Measurements from ENCODE around the gene INF2. TPM values are rescaled to one million over a fixed set of nuclear protein-coding genes. Genes with fewer than 3 reads are reported as not detected.

Gene INF2
- total and polyA plus RNA-seq, 2 experiments from 2014 or later = 36.7 to 75.5 TPM

GRCh38 chr14:104734991-104735779 lies 45.8 kb downstream of the INF2 start:
- H2AFZ ChIP-seq = no peak overlapping the region
- ATAC-seq (no peak), DNase-seq (ENCODE audit: low spot score) (no peak)
- H3K27me3 Mint-ChIP-seq (ENCODE audit: insufficient read depth, low read depth, poor library complexity) = peaks cover 13% of the 10 kb centered on the region
- H3K4me3 Mint-ChIP-seq = no peak overlapping the region
- no peaks in the 10 kb centered on the region for H3K36me3 ChIP-seq (ENCODE audit: insufficient read depth)
- no peak overlapping the region for H3K4me3 ChIP-seq
- TF ChIP-seq JUNB (IDR thresholded peaks at IDR 0.05; ENCODE audit: unreplicated experiment) = no peak
- no peak for TF ChIP-seq EZH2 (IDR thresholded peaks at IDR 0.05; ENCODE audit: low read depth, unreplicated experiment)
- TF ChIP-seq EZH2phosphoT487 (IDR thresholded peaks at IDR 0.05; ENCODE audit: unreplicated experiment) = no peak
- TF ChIP-seq STAT1 (IDR thresholded peaks at IDR 0.05; ENCODE audit: unreplicated experiment) = no peak
- TF ChIP-seq CTCF (conservative IDR thresholded peaks at IDR 0.05; ENCODE audit: low read depth in 2 of 2) = no peak
- TF ChIP-seq ZNF114 (CRISPR knock-in tag; IDR thresholded peaks at IDR 0.05) = no peak
- no peak for TF ChIP-seq POLR2AphosphoS5 (IDR thresholded peaks at IDR 0.05; ENCODE audit: low read depth)
- no peak for TF ChIP-seq CREB1 (CRISPR knock-in tag; IDR thresholded peaks at IDR 0.05; ENCODE audit: low read depth)
- TF ChIP-seq NANOG (IDR thresholded peaks at IDR 0.05; ENCODE audit: borderline replicate concordance) = no peak
- TF ChIP-seq ZNF462 (CRISPR knock-in tag; IDR thresholded peaks at IDR 0.05) = no peak
- TF ChIP-seq ETS1 (IDR thresholded peaks at IDR 0.05) = no peak
- no peak for TF ChIP-seq REST (IDR thresholded peaks at IDR 0.05; ENCODE audit: unreplicated experiment)
- no peak for TF ChIP-seq ZNF331 (CRISPR knock-in tag; IDR thresholded peaks at IDR 0.05; ENCODE audit: low read depth)
- H3K9me3 Mint-ChIP-seq = no peaks in the 10 kb centered on the region
- H3K9me2 ChIP-seq (ENCODE audit: insufficient read depth) = no peaks in the 10 kb centered on the region
- no peak overlapping the region for H3K27ac ChIP-seq (ENCODE audit: low read depth)
- no peaks in the 10 kb centered on the region for H3K27me3 ChIP-seq (ENCODE audit: insufficient read depth)
- H3K4me1 ChIP-seq (ENCODE audit: insufficient read depth) = no peaks in the 10 kb centered on the region
- H3K4me1 Mint-ChIP-seq = no peaks in the 10 kb centered on the region
- no peaks in the 10 kb centered on the region for H3K79me2 ChIP-seq (replicated peaks; ENCODE audit: insufficient read depth)
- H3K36me3 Mint-ChIP-seq (ENCODE audit: low read depth) = peaks cover 2% of the 10 kb centered on the region; the same call in 1 of the 3 replicates
- no peak overlapping the region for H3K27ac Mint-ChIP-seq
- H4K20me1 ChIP-seq (replicated peaks; ENCODE audit: insufficient read depth) = no peaks in the 10 kb centered on the region
- H3F3A ChIP-seq (replicated peaks; ENCODE audit: low read depth) = no peaks in the 10 kb centered on the region
- H3K4me2 ChIP-seq = no peak overlapping the region
